Kidney capillary endothelial cell (primary cell): ENCODE measurements around the gene LYSMD2.
"Not testable (repeated sequence)": the region's sequence is repeated elsewhere in the genome, so short reads cannot be mapped to it uniquely, and the experiment has no call there.

ENCODE experiments used
- DNase-seq: peaks from one replicate; pipeline ENCODE4 v3.0.0-alpha.2; 2018; ENCODE audit warnings: low spot score

LYSMD2 gene, protein sequence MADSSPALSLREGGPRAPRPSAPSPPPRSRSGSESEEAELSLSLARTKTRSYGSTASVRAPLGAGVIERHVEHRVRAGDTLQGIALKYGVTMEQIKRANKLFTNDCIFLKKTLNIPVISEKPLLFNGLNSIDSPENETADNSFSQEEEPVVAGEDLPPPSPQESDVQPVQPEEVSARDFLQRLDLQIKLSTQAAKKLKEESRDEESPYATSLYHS

DNA sequence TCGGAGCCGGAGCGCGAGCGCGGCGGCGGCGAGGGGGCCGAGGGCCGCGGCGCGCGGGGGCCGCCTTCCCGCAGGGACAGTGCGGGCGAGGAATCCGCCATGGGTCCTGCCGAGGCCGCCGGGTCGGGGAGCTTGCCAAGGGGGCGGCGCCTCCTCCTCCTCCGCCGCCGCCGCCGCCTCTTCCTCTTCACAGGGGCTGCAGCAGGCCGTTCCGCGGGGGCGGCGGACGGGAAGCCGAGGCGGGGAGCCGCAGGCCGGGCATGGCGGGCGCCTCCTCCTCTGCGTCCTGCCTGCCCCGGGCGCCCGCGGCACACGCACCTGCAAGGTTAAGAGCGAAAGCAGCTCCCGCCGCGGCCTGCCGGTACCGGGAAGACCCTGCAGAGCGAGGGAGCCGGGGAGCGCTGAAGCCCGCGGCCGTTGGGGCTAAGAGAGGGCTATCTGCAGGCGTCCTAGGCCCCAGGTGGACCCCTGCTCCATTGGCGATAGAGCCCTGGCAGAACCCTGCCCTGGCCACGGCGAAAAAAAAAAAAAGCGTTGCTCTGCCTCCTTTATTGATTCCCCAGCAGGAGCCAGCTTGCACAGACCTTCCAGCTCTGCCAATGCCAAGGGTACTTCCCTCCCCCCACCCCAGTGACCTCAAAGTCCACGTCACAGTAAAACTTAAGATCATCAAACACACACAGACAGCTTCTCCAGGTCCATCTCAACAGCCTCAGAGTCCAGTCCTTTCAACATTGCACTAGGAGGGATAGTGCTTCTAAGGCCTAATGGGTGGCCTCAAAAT lies at the start of gene LYSMD2:
LYSMD2 (minus strand) TSS at position 134 of the 784 bp plus-strand sequence; CDS start at position 101, 33 bp downstream.
- peak; percentile 30 for DNase-seq

DNA sequence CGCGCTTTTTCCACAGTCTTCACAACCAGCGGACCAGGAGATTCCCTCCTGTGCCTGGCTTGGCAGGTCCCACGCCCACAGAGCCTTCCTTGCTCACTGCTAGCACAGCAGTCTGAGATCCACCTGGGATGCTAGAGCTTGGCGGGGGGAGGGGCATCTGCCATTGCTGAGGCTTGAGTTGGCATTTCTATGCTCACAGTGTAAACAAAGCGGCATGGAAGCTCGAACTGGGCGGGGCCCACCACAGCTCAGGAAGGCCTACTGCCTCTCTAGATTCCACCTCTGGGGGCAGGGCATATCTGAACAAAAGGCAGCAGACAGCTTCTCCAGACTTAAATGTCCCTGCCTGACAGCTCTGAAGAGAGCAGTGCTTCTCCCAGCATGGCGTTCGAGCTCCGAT lies 49.7 kb upstream of the LYSMD2 start:
- not testable (repeated sequence) for DNase-seq

DNA sequence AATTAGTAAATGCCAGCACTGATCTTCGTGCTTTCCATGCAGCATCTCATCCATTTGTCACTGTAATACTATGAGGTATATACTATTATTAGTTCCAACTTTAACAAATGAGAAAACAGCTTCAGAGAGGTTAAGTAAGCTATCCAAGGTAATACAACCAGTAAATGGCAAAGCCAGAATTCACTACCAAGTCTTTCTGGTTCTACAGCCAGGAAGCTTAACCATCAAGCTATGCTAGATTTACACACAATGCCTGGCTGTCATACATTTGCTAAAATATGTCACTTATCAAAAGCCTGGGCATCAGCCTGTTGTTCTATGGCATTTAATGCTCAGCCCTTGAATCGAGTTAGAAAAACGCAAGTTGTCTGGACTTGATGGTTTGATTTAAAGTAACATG lies 46.5 kb upstream of the LYSMD2 start:
- DNase-seq = no peak

DNA sequence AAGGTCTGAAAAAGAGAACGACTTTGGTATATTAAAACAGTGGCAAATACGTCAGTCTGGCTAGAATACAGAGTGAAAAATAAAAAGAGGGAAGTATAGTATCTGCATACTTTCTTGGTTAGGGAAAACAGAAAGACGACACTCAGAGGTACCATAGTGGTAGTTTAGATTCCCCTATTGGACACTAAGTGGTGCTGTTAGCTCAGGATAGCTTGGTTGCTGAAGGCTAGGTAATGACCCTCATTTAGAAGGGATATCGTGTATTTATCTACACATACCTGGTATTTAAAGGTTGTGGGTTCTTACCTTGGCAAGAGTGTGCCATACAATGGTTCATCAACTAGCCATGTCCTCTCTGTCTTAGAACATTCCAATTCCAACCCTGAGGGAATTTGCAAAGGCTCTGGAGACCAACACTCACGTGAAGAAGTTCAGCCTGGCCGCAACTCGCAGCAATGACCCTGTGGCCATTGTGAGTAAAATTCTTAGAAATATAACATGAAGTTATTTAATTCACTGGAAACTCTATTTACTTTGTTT lies 45.0 kb upstream of the LYSMD2 start:
- no peak for DNase-seq

DNA sequence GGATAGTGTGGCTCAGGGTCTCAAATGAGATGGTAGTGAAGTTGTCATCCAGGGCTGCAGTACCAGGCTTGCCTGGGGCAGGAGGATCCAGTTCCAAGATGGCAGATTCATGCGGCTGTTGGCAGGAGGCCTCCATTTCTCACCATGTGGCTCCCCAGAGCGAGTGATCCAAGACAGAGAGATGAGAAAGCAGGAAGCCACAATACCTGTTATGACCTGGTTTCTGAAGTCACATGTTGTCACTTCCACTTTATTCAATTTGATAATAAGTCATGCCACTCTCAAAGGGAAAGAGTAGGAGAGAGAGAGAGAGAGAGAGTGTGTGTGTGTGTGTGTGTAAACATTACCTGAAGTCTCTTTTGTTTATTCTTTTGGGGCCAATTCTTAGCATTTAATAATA lies 44.1 kb upstream of the LYSMD2 start:
- DNase-seq = no peak

DNA sequence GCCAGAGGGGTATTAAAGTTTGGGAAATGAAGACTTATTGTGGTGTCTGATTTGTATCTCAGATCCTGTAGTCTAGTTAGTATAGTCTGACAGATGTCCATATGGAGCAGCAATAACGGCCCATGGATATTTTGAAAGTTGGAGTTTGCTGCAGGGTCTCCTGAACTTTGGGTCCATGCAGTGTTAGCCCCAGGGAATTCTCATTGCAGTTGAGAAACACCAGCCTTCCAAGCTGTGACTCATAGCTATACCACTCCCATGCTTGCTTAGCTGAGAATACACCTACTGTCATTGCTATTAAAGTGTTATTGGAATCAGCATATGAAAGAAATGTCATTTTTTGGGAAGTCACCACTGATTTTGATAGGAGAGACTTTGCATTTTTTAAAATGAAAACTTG lies 43.2 kb upstream of the LYSMD2 start:
- no peak for DNase-seq

DNA sequence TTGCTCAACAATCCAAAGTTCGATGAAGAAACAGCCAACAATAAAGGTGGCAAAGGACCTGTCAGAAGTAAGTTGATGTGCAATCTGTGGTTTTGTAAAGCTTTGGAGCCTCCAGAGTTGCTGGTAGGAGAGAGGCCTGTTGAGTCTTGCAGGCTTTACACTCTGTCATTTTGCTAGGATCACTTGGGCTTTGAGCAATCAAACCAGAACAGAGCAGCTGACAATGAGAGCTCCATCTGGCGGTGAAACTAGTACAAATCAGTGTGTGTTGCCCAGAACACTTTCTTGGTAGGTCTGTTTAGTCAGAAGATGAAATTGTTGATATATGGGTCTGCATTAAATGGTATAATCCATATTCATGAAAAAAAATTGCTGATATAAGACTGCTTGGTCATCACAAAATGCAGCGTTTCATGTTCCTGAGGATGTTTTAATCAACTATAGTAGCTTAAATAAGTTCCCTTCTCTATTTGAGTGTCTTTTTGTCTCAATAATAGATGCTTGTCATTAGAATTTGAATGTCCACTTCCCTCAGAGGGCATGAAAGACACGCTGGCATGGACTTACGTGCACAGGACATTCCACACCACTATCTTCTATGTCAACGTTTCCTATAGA lies 39.6 kb upstream of the LYSMD2 start:
- DNase-seq = peak; percentile 72

DNA sequence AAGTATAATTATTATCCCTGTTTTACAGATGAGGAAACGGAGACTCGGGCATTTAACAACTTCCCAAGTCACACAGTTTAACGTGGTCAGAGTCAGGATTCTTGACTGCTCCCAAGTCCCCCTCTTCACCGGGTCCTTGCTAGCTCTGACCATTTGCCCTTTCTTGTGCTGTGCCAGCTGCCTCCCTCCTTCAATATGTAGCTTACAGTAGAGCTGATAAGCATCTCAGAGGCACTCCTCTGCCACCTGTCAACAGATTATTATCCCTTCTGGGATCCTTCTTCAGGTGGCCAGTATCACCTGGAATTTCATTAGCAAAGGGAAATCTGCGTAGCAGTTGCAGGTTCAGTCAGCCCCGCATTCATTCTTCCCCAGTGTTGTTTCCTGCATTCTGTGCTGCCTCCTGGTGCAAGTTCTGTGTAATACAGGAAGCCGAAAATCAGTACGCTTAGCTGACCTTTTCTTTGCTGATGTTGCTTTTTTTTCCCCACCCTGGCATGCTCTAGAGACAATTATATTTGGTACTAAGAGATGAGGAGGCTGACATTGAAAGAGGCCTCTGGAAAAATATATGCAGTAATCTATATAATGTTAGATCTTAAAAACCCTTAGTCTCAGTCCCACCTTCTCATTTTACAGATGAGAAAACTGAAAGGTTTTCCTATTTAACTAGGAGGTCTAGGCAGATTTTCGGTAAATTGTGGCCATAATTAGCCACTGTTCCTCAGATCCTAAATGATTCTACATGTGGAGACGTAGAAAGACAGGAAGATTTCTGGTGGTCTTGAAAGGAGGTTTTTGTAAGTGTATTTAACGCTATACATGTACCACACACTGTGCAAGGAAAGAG lies 38.7 kb upstream of the LYSMD2 start:
- peak; percentile 54 for DNase-seq

DNA sequence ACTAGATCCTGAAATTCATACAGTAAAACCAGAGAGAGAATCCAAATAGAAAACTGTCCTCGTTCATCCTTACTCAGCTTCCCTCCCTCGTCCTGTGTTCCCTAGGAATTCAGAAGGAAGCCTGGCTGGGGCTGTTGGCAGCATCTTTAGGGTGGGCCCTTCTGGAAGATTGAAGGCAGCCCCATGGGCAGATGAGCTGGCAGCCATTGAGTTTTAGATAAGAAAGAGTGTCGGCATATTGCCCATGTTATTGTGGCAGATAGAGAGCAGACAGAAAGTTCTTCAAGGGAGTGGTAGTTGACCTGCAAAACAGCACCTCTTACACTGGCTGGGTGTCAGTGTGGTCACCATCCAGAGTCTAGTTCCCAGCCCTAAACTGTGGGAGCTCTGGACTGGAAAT lies 37.5 kb upstream of the LYSMD2 start:
- no peak for DNase-seq

DNA sequence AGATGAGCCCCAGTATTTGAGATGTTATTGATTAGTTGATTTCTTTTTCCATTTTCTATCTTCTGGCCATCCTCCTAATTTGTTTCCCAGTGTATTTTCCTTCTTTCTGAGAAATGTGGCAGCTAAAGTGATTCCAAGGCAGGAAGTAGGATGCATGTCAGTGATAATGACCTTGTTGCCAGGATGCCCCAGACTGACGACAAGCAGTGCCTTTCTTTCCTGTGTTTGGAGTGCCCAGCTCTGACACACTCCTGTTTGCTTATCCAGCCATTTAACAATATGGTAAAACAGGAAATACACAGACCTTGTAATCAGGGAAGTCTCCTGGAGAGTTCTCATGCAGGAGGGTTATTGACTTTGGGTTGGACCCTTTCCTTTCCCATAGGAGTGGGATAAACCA lies 34.3 kb upstream of the LYSMD2 start:
- DNase-seq = peak; percentile 66

DNA sequence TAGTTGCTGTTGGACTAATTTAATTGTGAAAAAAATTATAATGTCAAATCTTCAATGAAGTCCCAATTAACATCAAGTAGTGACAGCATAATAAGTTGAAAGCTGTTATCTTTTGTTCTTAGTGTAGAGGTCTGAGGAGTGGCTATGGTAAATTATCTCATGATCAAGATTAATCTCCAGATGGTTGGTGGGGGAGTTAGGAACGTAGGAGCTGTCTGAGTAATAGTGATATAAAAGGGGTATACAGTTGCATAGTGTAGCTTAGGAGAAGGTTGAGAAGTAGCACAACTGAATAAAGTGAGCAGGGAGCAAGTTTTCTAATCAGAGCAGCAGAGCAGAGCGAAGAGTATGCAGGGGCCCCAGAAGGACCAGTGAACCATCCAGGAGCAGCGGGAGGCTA lies 33.4 kb upstream of the LYSMD2 start:
- no peak for DNase-seq

DNA sequence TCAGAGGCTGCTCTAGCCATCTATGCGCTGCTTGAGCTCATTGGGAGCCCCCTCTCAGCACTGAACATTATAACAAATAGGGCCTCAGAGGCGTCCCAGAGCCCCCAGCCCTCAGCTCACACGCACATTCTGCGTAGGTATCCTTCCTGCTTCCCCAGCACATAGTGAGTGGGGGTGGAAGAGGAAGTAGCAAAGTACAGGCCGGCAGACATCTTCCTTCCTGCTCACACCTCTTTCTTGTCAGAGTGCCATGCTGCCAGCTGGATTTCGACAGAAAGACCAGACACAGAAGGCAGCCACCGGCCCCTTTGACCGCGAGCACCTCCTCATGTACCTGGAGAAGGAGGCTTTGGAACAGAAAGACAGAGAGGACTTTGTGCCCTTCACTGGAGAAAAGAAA lies 30.6 kb upstream of the LYSMD2 start:
- DNase-seq = peak; percentile 73

DNA sequence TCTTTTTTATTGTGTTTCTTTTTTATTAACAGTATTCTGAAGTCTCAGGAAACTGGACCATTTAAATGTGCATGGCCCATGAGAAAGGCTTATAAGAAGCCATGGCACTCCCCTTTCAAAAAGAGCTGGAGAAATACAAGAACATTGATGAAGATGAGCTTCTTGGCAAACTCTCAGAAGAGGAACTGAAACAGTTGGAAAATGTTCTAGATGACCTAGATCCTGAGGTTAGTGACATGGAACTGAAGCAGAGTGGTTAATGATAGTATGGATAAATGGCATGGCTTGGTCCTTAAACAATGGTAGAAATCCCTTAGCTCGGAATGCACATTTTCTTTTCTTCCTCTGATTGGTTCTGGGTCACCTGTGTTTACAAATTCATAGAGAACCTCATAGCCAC lies 28.9 kb upstream of the LYSMD2 start:
- no peak for DNase-seq

DNA sequence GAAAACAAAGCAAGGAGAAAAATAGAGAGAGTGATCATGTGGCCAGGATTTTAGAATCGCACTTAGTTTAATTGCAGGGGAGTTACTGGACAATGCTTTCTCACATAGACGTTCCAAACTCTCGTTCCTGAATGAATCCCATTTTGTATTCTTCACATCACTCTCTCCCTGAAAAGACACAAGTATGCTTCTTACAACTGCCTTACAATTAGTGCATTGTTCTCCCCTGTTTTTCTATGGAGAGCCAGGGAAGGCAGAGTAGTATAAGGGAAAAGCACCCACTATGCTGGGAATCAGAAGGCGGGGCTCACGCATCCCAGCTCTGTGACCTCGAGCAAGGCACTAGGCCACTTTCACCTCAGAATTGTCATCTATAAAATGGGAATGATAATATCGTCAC lies 28.3 kb upstream of the LYSMD2 start:
- no peak for DNase-seq

DNA sequence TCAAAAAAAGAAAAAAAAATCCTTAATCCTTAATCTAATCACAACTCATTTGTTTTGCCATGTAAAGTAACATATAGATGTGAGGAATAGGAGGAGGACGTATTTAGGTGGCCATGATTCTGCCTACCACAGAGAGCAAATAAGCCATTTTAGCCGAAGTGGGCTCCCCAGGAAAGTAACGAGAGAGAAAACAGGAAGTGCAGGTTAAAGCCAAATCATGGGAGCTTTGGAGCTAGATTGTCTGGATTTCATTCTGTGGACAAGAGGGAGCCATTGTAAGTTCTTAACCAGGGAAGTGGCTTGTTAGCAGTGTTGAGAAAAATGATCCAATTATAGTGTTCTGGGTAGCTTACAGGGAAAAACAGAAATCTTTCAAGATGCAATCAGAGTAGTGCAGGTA lies 23.4 kb upstream of the LYSMD2 start:
- DNase-seq = no peak

DNA sequence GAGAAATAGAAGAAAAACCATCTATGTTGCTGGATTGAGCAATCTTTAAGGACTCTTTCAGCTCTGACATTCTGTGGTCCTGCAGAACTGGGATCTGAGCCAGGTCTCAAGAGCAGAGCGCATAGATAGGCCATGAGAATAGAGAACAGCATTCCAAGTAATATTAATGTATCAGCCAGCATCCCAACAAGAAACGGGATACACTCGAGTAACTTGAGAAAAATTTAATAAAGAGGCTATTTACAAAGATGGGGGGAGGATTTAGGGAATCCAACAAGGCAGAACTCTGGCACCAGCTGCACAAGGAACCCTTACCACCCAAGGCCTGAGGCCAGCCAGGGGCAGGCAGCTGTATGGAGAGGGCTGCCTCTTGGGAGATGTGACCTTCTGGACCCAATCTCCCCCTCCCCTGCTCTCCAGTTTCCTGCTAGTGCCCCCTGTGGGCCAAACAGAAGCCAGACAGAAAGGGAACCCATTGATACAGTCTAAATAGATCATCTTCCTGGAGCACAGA lies 22.2 kb upstream of the LYSMD2 start:
- no peak for DNase-seq

DNA sequence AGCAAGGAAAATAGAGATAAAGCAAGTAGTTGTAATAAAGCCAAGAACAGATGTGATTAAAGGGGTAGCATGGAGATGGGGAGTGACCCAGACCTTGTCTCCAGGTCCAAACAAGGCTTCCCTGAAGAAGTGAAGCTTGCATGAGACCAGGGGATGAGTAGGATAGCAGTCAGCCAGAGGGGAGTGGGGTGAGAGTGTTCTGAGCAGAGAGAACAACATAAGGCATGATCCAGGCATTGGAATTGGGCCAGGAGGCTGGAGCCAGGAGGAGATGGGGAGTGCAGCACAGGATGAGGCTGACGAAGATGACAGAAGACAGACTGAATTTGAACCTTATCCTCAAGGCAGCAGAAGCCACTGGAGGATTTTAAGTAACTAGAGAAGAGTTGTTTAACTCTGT lies 21.2 kb upstream of the LYSMD2 start:
- no peak for DNase-seq

DNA sequence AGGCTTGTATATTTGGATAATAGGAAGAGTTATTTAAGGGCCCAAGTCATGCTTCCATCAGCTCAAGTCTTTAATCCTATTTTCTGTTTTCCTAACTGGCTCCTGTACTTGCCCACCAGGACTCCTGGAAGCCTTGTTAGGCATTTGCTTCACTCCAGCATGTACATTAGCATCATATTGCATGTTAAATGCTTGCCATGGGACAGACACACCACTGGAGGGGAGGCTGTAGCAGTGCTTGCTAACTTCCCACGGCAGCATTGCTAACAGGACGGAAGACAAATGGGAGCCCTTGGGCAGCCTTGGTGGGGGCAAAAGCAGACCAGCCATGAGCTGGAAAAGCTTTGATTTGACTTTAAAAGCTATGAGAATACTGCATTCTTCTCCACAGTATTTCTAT lies 20.0 kb upstream of the LYSMD2 start:
- no peak for DNase-seq

DNA sequence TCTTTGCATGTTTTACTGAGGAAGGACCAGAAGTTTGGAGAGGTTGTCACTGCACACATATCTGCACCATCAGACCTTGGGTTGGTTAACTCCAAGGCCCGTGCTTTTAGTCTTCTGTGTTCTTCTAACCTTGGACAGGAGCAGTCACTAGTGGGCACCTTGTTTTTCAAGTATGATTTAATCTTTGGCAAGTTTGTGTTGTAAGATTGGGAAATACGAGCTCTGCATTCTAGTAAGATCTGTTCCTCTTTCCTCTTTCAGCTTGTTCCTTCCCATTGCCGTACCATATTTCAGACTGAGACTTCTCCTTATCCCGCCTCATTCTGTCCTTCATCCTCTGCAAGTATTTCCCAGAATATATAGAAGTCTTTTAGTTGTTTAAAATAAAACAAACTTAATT lies 19.0 kb upstream of the LYSMD2 start:
- no peak for DNase-seq

DNA sequence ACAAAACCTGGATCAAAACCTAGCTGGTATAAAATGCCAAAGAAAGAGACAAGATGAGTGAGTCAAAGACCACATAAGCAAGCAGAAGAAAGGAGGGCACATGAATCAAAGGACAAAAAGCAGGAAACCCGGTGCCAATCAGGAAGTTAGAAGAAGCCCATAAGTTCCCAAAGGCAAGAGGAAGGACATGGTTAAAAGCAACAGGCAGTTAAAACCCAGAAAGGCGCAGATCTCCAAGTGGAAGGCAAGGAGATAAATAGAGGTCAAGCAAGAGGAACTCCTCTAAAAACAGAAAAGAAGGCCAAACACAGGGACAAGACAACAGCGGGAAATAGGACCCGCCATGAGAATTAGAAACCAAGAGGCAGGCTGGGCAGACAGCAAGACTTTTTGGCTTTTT lies 18.3 kb upstream of the LYSMD2 start:
- DNase-seq = no peak

DNA sequence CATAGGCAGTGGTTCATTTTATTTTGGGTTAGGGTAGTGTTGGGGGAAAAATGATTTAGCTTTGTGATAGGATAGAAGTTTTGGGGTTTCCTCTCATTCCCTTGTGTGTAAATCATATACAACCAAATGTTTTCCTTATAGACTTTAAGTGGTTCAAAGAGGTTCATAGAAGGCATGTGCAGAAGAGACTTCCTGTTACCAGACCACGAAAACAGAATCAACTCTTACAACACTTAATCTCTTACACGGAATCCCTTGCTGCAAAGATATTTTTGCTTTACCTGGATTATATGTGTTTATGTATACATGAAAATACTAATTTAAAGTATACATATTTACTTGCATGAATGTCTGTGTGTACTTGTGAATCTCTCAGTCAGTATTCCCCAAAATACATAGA lies 16.8 kb upstream of the LYSMD2 start:
- DNase-seq = no peak

DNA sequence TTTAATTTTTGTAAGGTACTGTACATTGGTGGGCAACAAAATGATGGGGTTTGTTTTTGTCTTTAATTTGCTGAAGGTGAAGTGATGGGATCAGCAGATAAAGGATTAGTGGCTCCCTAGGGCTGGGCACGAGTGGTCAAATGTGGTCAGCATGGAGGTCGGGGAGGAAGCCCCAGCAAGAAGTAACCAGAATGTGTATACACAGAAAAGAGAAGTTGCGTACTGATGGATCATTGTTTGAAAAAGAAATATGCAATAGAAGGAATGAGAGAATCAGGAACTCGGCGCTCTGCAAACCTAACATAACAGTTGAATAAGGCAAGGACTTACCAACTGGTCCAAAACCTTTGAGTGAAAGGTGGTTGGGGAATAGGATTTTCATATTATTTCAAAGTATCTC lies 15.4 kb upstream of the LYSMD2 start:
- no peak for DNase-seq
